OCI-M2 (cell line): Measurements from ENCODE around the gene KLK7.

Experiments
- DNase-seq: peaks from one replicate; lab custom pipeline; 2025; ENCODE audit not compliant: unreplicated experiment; lab: John Stamatoyannopoulos, UW

Gene KLK7

GRCh38 chr19:50983625-50984292, at the start of gene KLK7:
KLK7 (minus strand) TSS chr19:50983917; CDS start chr19:50982399, 1,518 bp downstream.
- DNase-seq = no peak

GRCh38 chr19:51031880-51032225, 48.1 kb upstream of the KLK7 start:
- no peak for DNase-seq

- no peak for DNase-seq
Observed at GRCh38 chr19:51031220-51031879, 47.6 kb upstream of the KLK7 start.

GRCh38 chr19:51030631-51031030, 46.9 kb upstream of the KLK7 start:
- no peak for DNase-seq

- no peak for DNase-seq
Observed at GRCh38 chr19:51029718-51030117, 46.0 kb upstream of the KLK7 start.

- DNase-seq = no peak
Observed at GRCh38 chr19:51027873-51028272, 44.2 kb upstream of the KLK7 start.

- DNase-seq = no peak
Observed at GRCh38 chr19:51027126-51027806, 43.5 kb upstream of the KLK7 start.

- no peak for DNase-seq
Observed at GRCh38 chr19:51026554-51026831, 42.8 kb upstream of the KLK7 start, which contains the start of gene KLK11. KLK11 (minus strand) TSS chr19:51026616; CDS start chr19:51025631, 985 bp downstream.

- no peak for DNase-seq
Observed at GRCh38 chr19:51025809-51026553, 42.3 kb upstream of the KLK7 start.

- DNase-seq = no peak
Observed at GRCh38 chr19:51025401-51025800, 41.7 kb upstream of the KLK7 start.

GRCh38 chr19:51024924-51025323, 41.2 kb upstream of the KLK7 start:
- DNase-seq = no peak

GRCh38 chr19:51023946-51024345, 40.2 kb upstream of the KLK7 start:
- no peak for DNase-seq

- no peak for DNase-seq
Observed at GRCh38 chr19:51022526-51022925, 38.8 kb upstream of the KLK7 start.

GRCh38 chr19:51020988-51021651, 37.4 kb upstream of the KLK7 start:
- peak; percentile 41 for DNase-seq

GRCh38 chr19:51019544-51019925, 35.8 kb upstream of the KLK7 start, which contains the start of gene KLK10:
KLK10 (minus strand) TSS chr19:51019709; CDS start chr19:51019130, 579 bp downstream.
- no peak for DNase-seq

- DNase-seq = no peak
Observed at GRCh38 chr19:51018745-51019543, 35.2 kb upstream of the KLK7 start.

GRCh38 chr19:51016798-51017683, 33.3 kb upstream of the KLK7 start:
- DNase-seq = peak; percentile 9

GRCh38 chr19:51015691-51016267, 32.1 kb upstream of the KLK7 start:
- DNase-seq = no peak

- DNase-seq = no peak
Observed at GRCh38 chr19:51014242-51014641, 30.5 kb upstream of the KLK7 start.
